CD4-positive, alpha-beta T cell (primary cell): ENCODE measurements around the gene VSNL1. TPM values are rescaled to one million over a fixed set of nuclear protein-coding genes. Genes with fewer than 3 reads are reported as not detected.

ENCODE experiments used
- ATAC-seq: fragments of 200-7000 bp; cut with Tn5 transposase; one replicate; pipeline ENCODE4 v1.10.0; 2022; ENCODE audit warnings: mild to moderate bottlenecking; ENCODE audit not compliant: poor library complexity
- CTCF ChIA-PET: fragments of 350-600 bp; sonication (Branson Sonifier 250); formaldehyde crosslinking; loops from one replicate; lab custom pipeline; 2021; ENCODE audit warnings: antibody characterized with exemption, inconsistent platforms; lab: Charles Lee
- POLR2A ChIA-PET: fragments of 350-600 bp; sonication (Branson Sonifier 250); formaldehyde crosslinking; loops from one replicate; lab custom pipeline; 2021; ENCODE audit warnings: antibody characterized with exemption, inconsistent platforms; lab: Charles Lee
- DNase-seq, 14 experiments: peaks; one replicate each; pipeline ENCODE4 v3.0.0-alpha.2; 2013 to 2020; ENCODE audit warnings: mixed read lengths in 2 of 14
- H3K27ac ChIP-seq, 2 donors: one replicate each; pipeline versions ENCODE4 v1.5.1 to v1.7.0; 2013; ENCODE audit warnings: low read length in 2 of 2, low read depth in 1 of 2, mild to moderate bottlenecking in 1 of 2
- H3K27me3 ChIP-seq, 2 experiments: 1 replicate in 1 of 2; 2 replicates in 1 of 2; pipeline versions ENCODE4 v1.6.1 to v1.7.0; 2013; ENCODE audit warnings: low read length in 2 of 2, control low read depth in 1 of 2, mild to moderate bottlenecking in 1 of 2, moderate library complexity in 1 of 2; ENCODE audit not compliant: insufficient read depth in 2 of 2, control insufficient read depth in 1 of 2
- H3K36me3 ChIP-seq: one replicate; pipeline ENCODE4 v1.6.1; 2013; ENCODE audit warnings: low read length, control low read depth; ENCODE audit not compliant: insufficient read depth
- H3K4me1 ChIP-seq: one replicate; pipeline ENCODE4 v1.6.1; 2013; ENCODE audit warnings: low read length, control low read depth; ENCODE audit not compliant: insufficient read depth
- H3K4me3 ChIP-seq: one replicate; pipeline ENCODE4 v1.5.1; 2013; ENCODE audit warnings: mild to moderate bottlenecking, low read length, moderate library complexity
- H3K9me3 ChIP-seq, 2 experiments: 1 replicate in 1 of 2; 2 replicates in 1 of 2; pipeline versions ENCODE4 v1.6.1 to v1.7.0; 2013; ENCODE audit warnings: low read length in 2 of 2, mild to moderate bottlenecking in 2 of 2, control low read depth in 1 of 2, moderate library complexity in 1 of 2; ENCODE audit not compliant: control insufficient read depth in 1 of 2, insufficient read depth in 1 of 2
- H3K27ac Mint-ChIP-seq: one replicate; pipeline ENCODE4 v1.8.0; 2020; ENCODE audit warnings: mixed read lengths
- H3K27me3 Mint-ChIP-seq: one replicate; pipeline ENCODE4 v1.8.0; 2021; ENCODE audit warnings: mixed read lengths
- H3K36me3 Mint-ChIP-seq: one replicate; pipeline ENCODE4 v1.8.0; 2021; ENCODE audit warnings: low read depth, mixed read lengths
- H3K4me1 Mint-ChIP-seq: one replicate; pipeline ENCODE4 v1.8.0; 2021; ENCODE audit warnings: low read depth, mixed read lengths
- H3K4me3 Mint-ChIP-seq: one replicate; pipeline ENCODE4 v1.8.0; 2020; ENCODE audit warnings: mild to moderate bottlenecking, mixed read lengths
- H3K9me3 Mint-ChIP-seq: one replicate; pipeline ENCODE4 v1.8.0; 2020; ENCODE audit warnings: mixed read lengths
- CTCF ChIP-seq: fragments of 200-600 bp; IDR thresholded peaks from one replicate; pipeline ENCODE4 v1.8.0; 2022; ENCODE audit warnings: antibody characterized with exemption, mild to moderate bottlenecking
- intact Hi-C, 2 experiments: fragments of 100-400 bp; cut with DNase I in 1 of 2; cut with micrococcal nuclease in 1 of 2; formaldehyde crosslinking; loops; one replicate each; pipeline versions ENCODE4 v1.15.1 to v1.9.0; 2023 to 2025; cut with DNase I, micrococcal nuclease
- total RNA-seq, 174 experiments: library from RNA in 2 of 174; stranded (reverse) in 2 of 174; gene quantifications; one replicate each; pipeline ENCODE4 v1.2.3 and lab custom pipeline; 2021 to 2026

Gene VSNL1
- total RNA-seq, 2 experiments from 2014 or later, result not detected

GRCh38 chr2:17541531-17541950 lies 1.0 kb downstream of the VSNL1 start:
- POLR2A ChIA-PET, result no interaction called here
- no peaks in the 10 kb centered on the region for H3K4me1 ChIP-seq
- no peak overlapping the region for H3K4me3 ChIP-seq
- intact Hi-C loops, result no loop called here
- H3K27ac ChIP-seq, result no peak overlapping the region
- Mint-ChIP-seq H3K27me3 (peaks cover 77% of the 10 kb centered on the region), H3K9me3 (no peaks in the 10 kb centered on the region), H3K36me3 (no peaks in the 10 kb centered on the region), H3K27ac (no peak overlapping the region), H3K4me3 (no peak overlapping the region), H3K4me1 (no peaks in the 10 kb centered on the region)
- TF ChIP-seq CTCF, result no peak
- H3K9me3 ChIP-seq, result peaks cover 0 to 9% of the 10 kb centered on the region in 2 experiments
- H3K27me3 ChIP-seq, result peaks cover 36 to 54% of the 10 kb centered on the region in 2 experiments
- ATAC-seq (no peak), DNase-seq (no peak)
- H3K36me3 ChIP-seq, result no peaks in the 10 kb centered on the region
- CTCF ChIA-PET, result no interaction called here

GRCh38 chr2:17542471-17542870 lies 2.0 kb downstream of the VSNL1 start:
- H3K27ac ChIP-seq, result no peak overlapping the region
- no peak overlapping the region for H3K27ac Mint-ChIP-seq
- DNase-seq, result no peak
- peaks cover 73% of the 10 kb centered on the region for H3K27me3 Mint-ChIP-seq
- CTCF ChIA-PET, result no interaction called here
- POLR2A ChIA-PET, result no interaction called here
- H3K36me3 ChIP-seq, result no peaks in the 10 kb centered on the region
- no peak for ATAC-seq
- H3K9me3 ChIP-seq, result peaks cover 0 to 9% of the 10 kb centered on the region in 2 experiments
- H3K27me3 ChIP-seq, result peaks cover 31 to 52% of the 10 kb centered on the region in 2 experiments
- no peak for TF ChIP-seq CTCF
- H3K4me3 ChIP-seq, result no peak overlapping the region
- H3K9me3 Mint-ChIP-seq, result no peaks in the 10 kb centered on the region
- H3K4me3 Mint-ChIP-seq, result no peak overlapping the region
- H3K4me1 Mint-ChIP-seq, result no peaks in the 10 kb centered on the region
- H3K36me3 Mint-ChIP-seq, result no peaks in the 10 kb centered on the region
- no peaks in the 10 kb centered on the region for H3K4me1 ChIP-seq
- intact Hi-C loops, result no loop called here

GRCh38 chr2:17543131-17543660 lies 2.7 kb downstream of the VSNL1 start:
- H3K27me3 ChIP-seq, result peaks cover 27 to 45% of the 10 kb centered on the region in 2 experiments
- no peak overlapping the region for H3K4me3 ChIP-seq
- H3K36me3 Mint-ChIP-seq, result no peaks in the 10 kb centered on the region
- TF ChIP-seq CTCF, result no peak
- H3K9me3 ChIP-seq, result peaks cover 0 to 9% of the 10 kb centered on the region in 2 experiments
- H3K4me1 Mint-ChIP-seq, result no peaks in the 10 kb centered on the region
- H3K27me3 Mint-ChIP-seq, result peaks cover 73% of the 10 kb centered on the region
- no peaks in the 10 kb centered on the region for H3K9me3 Mint-ChIP-seq
- no peaks in the 10 kb centered on the region for H3K4me1 ChIP-seq
- no peak overlapping the region for H3K4me3 Mint-ChIP-seq
- no peak for ATAC-seq
- intact Hi-C loops, result no loop called here
- DNase-seq, result no peak
- ChIA-PET POLR2A (no interaction called here), CTCF (no interaction called here)
- H3K27ac Mint-ChIP-seq, result no peak overlapping the region
- H3K36me3 ChIP-seq, result no peaks in the 10 kb centered on the region
- no peak overlapping the region for H3K27ac ChIP-seq
